ENCODE measurements around the gene CYP46A1.

CYP46A1 gene

GRCh38 chr14:99716850-99717681 is 33.0 kb downstream of the CYP46A1 start:
- no peak for DNase-seq

GRCh38 chr14:99717682-99718013 is 33.5 kb downstream of the CYP46A1 start:
- DNase-seq = no peak

GRCh38 chr14:99718031-99718810 is 34.1 kb downstream of the CYP46A1 start:
- DNase-seq = no peak

- no peak for DNase-seq
Observed at GRCh38 chr14:99718811-99719192, 34.7 kb downstream of the CYP46A1 start.

GRCh38 chr14:99720941-99721791 is 37.1 kb downstream of the CYP46A1 start:
- DNase-seq = no peak

GRCh38 chr14:99721792-99722516 is 37.9 kb downstream of the CYP46A1 start:
- DNase-seq = no peak

GRCh38 chr14:99722741-99723140 is 38.6 kb downstream of the CYP46A1 start:
- no peak for DNase-seq

GRCh38 chr14:99724196-99724891 is 40.2 kb downstream of the CYP46A1 start:
- no peak for DNase-seq

GRCh38 chr14:99724939-99725773 is 41.1 kb downstream of the CYP46A1 start:
- no peak for DNase-seq

GRCh38 chr14:99725774-99726537 is 41.9 kb downstream of the CYP46A1 start:
- DNase-seq = no peak

GRCh38 chr14:99726538-99727095 is 42.5 kb downstream of the CYP46A1 start:
- no peak for DNase-seq

GRCh38 chr14:99727096-99727870 is 43.2 kb downstream of the CYP46A1 start:
- no peak for DNase-seq

GRCh38 chr14:99728231-99728920 is 44.3 kb downstream of the CYP46A1 start:
- DNase-seq = no peak

GRCh38 chr14:99728981-99729451 is 44.9 kb downstream of the CYP46A1 start:
- no peak for DNase-seq

GRCh38 chr14:99729991-99730875 is 46.1 kb downstream of the CYP46A1 start:
- peak in 7 of 14 donors; percentile 18 to 75 (median 33) for DNase-seq

- no peak for DNase-seq
Observed at GRCh38 chr14:99730876-99731546, 46.9 kb downstream of the CYP46A1 start.
